CD4-positive, alpha-beta T cell treated with Interleukin-2 at 100 ng/mL for 4 hours (primary cell): ENCODE results near the gene SPATC1L.
"Not testable (repeated sequence)": the region's sequence is repeated elsewhere in the genome, so short reads cannot be mapped to it uniquely, and the experiment has no call there.

Experiments used
- DNase-seq: peaks from one replicate; pipeline ENCODE4 v3.0.0-alpha.2; 2020; ENCODE audit warnings: low spot score

SPATC1L gene

DNA sequence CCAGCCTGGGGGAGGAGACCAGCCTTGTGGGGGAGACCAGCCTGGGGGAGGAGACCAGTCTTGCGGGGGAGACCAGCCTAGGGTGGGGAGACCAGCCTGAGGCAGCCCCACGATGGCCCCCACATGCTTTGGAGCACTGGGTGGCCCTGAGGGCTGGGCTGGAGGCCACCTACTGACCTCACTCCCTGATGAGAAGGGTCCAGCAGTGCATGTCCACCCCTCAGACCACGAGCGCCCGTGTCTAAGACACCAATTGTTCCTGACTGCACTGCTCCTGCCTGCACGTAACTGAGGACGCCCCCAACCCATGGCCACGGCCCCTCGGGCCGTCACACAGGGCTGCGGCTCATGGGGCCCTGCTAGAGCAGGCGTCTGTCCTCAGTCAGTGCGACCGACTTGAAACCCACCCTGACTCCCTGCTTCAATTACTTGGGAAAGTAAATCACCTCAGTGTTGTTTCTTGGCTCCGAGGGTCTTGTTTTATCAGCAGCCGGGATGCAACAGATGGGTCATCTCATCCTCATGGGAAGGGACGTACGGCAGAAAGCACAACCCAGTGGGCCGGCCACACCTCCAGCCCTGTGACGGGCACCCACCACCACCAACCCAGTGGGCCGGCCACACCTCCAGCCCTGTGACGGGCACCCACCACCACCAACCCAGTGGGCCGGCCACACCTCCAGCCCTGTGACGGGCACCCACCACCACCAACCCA is at the start of gene SPATC1L:
Gene SPATC1L, minus strand, starts transcription at position 550 of the 715 bp plus-strand sequence. CDS start 1,643 bp downstream, outside the sequence.
- DNase-seq, result peak; percentile 25

DNA sequence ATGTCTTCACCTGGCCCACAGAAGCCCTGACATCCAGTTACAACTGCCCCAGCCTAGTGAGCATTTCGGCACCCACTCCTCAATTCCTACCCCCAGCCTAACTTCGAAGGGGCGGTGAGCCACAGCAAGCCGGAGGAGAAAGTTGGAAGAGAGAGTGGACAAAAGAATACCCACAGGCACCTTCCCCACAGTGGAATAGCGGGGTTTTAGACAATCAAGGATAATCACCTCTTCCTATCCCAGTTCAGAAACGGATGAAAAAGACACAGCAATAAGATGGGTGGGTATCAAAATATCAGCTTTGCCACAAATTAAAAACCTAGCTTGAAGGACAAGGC is 45.6 kb upstream of the SPATC1L start:
- no peak for DNase-seq

DNA sequence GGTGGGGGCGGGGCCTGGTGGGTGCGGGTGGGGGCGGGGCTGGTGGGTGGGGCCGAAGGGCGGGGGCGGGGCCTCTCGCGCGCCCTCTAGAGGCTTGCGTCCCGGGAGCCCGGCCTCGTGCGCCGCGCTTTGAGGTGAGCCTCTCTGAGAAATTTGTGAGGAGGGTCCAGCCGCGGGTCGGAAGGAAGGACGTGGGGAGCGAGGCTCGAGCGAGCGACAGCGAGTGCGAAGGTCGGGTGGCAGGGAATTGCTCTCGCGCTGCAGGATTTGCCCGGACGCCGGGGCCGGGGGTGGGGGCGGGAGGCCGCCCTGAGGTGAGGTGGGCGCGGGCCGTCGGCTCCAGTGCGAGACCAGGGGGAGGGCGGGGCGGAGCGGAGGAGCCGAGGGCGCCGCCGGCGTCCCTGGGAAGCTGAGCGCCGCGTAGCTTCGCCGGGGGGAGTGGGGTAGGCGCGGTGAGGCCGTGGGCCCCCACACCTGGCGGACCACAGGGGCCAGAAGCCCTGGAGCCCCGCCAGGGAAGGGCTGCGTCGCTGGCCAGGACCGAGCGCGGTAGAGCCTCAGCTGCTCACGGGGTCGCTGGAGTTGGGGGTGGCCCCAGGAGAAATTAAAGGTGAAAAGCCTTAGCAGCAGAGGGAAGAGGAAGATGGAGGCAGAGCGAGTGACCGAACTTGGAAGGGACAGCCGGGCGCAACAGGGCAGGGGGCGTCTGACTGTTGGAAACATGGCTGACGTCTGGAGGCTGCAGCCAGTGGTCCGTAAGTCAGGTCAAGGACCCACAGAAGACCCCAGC is 45.1 kb upstream of the SPATC1L start:
- DNase-seq, result no peak

DNA sequence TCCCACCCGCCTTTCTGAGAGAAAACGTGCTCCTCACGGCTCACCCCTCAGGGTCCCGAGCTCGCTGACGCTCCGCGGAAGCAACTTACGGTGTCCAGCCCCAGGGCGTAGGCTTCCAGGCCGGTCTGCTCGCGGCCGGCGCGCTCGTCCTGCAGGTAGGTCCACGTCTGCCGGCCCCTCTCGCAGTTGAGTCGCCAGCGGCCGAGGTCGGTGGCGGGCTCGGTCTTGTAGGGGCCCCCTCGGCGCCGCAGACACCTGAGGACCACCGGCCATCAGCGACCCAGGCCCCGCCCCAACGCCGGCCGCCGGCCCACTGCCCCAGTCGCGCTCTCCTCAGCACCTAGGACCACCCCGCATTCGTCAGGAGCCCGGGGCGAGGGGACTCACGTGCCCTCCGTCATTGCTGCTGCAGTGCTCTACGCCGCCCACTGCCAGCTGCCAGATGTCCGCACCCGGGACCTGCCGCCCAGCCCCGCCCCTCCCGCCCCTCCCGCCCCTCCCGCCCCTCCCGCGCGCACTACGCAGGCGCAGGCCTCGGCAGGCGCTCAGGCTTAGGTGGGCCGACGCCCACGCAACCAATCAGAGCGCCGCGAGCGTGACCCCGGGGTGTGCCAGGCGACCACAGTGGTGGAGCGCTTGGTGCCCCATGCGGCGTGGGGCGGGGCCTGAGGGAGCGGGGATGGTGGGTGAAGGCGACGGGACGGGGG is 44.2 kb upstream of the SPATC1L start, which contains the start of gene LSS:
Gene LSS, minus strand, starts transcription at position 430 of the 707 bp plus-strand sequence. Its CDS starts 29 bp downstream, at position 401.
- DNase-seq, result peak; percentile 99

DNA sequence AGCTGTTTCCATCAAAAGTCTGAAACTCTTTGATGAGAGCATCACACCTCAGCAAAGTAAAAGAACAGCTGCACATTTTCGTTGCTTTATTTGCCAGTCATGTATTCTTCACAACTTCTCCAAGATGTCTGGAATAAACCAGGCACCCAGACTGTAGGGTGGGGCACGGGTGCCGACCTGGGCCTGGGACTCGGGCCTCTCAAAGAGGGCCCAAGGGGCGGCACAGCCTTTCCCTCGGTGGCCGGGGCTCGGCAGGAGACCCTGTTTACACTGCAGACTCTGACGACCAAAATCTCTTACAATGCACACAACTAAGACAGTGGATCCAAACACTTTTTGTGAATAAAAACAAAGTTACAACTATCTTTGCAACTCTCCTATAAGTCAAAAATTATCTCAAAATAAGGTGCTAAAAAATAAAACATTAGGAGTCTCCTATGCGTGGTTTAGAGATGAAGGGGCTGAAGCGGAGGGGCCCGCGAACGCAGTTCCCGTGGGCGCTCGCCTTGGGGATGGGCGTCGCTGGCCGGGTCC is 43.6 kb upstream of the SPATC1L start:
- DNase-seq, result no peak

DNA sequence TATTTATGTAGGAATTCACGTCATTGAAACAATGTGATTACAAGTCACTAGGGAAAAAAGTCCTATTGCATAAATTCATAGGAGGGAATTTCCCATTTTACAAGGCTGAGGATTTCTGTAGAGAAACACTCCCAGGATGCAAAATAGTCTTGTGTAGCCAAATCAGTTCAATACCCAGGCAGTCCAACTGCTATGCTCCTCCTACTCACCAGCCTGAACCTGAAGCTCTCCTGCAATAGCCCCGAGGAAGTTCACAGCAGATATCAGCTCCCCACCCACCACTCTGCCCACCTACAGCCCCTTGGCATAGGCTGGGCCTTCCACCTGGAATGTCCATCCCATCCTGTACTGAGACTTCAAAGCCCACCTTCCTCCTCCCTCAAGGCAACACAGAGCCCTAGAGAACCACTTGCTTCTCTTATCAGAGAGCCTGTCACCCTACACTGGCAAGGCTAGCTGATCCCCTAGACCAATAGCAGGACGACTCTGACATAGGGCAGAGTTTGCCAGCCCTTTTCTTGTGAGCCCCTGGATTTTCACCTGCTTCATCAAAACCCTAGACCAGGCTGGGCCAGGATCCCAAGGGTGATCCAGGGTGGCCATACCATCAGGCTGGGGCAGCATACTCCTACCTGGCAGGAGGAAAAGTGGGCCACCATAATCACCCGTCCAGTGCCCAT is 42.8 kb upstream of the SPATC1L start:
- DNase-seq, result no peak

DNA sequence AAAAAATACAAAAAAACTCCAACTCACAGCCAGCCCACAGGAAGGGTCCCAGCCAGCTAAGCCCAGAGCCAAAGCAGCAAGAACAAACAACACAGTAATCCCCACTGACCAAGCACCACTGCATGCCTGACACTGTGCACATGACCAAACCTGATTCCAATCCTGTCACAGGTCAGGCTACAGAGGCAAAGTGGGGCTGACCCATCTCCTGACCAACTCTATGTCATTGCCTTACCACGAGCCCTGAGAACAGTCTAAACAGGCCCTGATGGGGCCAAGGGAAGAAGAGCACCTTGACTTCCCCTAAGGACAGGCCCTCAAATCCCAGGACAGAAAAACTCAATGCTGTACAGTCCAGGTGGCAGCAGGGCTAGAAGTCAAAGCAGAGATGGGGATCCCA is 41.9 kb upstream of the SPATC1L start:
- no peak for DNase-seq

DNA sequence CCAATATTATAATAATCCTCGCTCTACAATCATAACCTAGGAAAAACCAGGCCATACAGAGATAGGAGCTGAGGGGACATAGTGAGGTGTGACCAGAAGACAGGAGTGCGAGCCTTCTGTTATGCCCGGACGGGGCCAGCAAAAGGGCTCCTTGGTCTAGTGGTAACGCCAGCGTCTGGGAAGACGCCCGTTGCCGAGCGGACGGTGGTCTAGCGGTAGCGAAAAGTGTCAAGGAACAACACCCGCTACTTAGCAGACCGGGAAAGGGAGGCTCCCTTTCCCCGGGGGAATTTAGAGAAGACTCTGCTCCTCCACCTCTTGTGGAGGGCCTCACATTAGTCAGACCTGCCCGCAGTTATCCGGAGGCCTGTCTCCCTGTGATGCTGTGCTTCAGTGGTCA is 39.4 kb upstream of the SPATC1L start:
- not testable (repeated sequence) for DNase-seq

DNA sequence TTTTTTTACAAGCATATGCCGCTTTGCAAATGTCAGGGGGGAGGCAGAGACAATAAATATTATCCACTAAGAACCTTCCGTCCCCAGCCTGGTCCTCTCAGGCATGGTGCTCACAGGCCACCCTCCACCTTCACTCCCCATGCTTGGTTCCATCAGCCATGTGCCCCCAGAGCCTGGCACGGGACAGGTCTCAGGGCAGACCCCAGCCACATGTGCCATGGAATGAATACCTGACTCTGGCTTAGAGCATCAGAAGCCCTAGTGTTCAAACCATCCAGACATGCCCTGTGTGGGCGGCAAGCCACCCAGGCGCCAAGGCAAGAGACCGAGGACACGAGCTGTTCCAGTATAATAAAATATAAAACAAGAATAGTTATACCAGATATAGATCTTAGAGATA is 39.0 kb upstream of the SPATC1L start:
- no peak for DNase-seq

DNA sequence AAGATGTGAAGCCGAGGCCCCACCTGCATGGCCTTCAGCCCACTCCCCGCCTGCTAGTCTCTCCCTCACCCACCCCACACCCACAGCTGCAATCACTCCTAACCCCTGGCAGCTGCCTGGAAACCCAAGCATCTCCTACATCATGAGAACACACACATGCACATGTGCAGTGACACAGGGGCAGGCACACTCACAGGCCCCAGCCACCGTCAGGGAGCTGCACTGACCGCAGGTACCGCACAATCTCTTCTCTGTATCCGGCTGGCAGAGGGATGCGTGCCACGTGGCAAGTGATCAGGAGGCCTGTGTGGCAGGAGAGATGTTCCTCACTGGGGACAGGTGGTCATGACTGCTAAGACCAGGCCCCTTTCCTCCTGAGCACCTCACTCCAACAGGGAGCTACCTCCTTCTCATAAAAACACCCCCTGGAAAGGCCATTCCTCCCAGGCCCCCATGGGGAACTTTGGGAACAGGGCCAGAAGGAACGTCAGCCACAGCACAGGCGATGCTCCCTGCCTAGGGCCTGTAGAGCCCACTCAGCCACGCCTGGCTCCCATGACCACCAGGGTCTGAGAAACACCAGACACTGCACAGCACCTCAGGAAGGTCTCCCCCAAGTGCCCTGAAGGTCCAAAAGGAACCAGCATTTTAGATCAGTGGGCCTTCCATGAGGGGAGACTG is 38.3 kb upstream of the SPATC1L start:
- no peak for DNase-seq

DNA sequence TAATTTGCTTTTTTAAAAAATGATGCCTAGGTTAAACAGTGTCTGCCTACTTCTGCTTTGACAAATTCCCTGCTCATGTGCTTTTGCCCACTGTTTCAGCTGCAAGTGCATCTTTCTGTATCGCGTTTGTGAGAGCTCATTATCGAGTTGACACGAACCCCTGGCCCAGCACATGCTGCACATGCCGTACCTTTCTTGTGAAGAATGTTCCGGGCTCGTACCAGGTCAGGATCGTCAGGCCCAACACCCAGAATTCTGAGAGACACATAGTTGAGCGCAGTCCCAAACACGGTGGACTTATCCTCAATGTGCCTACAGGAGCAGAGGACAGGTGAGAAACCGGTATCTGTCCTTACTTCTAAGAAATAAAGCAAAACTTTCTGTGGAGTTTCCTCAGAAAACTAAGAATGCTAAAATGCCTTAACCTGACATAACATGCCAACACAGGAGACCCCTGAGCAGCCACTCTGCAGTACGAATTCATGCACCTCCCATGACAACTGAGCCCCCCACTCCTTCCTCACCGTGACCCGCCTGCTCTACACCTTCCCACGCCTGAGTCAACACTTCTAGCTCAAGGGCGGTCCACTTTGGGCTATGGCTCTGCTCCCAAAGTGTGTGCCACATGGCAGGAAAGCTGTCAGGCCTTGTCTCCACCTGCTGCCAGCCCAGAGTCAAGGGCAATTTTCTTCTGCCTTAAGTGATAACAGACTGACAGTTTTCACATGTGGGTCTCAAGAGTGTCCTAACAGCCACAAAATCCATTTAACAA is 37.6 kb upstream of the SPATC1L start:
- DNase-seq, result no peak

DNA sequence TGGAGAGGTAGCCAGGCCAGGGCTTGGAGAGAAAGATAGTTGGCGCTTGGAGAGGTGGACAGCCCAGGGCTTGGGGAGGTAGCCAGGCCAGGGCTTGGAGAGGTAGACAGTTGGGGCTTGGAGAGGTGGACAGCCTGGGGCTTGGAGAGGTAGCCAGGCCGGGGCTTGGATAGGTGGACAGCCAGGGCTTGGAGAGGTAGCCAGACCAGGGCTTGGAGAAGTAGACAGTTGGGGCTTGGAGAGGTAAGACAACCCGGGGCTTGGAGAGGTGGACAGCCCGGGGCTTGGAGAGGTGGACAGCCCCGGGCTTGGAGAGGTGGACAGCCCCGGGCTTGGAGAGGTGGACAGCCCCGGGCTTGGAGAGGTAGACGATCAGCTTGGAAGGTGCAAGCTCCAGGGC is 36.6 kb upstream of the SPATC1L start:
- DNase-seq, result no peak

DNA sequence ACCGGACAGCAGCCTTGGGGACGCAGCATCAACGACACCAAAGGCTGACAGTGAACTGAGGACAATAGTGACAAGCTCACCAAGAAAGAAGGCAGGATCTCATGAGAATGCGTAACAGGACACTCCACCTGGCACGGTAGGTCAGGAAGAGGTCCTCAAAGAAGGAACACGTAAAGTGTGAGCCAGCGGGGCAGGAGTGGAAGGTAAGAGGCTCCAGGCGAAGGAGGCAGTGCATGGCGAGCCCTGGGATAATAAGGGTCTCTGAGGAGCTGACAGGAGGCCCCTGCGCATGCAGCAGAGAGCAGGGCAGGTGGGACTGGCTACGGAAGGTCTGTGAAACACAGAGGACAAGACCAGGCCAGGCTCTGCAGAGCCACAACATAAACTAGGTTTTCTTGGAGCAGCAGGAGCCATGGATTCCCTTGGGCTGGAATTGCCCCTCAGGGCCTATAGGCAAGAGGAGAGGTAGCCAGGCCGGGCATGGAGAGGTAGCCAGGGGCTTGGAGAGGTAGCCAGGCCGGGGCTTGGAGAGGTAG is 36.1 kb upstream of the SPATC1L start:
- DNase-seq, result no peak

DNA sequence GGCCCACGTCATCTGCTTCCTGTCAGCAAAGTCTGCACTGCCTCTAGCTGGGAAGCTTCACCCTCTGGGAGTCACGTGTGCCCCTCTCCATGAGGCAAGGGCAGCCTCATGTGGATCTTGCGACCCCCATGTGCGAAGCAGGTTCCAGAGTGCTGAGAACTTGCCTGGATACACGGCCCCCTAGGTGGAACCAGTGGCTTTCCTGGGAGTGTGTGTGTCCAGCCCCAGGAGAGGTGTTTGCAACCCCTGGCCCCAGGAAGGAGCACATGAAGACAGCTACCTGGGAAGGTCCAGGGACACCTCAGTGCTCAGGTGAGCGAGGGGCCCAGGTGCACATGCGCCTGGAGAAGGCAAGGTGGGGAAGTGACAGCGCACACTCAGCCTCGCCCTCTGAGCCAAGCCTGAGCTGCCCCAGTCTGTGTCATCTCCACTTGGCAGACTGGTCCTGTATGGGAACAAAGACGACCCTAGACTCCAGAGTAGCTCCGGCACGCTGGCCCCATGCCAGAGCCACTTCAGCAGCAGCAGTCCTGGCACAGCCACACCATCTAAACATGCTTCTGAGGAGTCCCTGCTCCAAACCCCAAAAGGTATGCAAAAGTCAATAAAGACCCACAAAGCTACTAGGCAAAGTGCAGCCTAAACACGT is 35.5 kb upstream of the SPATC1L start:
- DNase-seq, result no peak

DNA sequence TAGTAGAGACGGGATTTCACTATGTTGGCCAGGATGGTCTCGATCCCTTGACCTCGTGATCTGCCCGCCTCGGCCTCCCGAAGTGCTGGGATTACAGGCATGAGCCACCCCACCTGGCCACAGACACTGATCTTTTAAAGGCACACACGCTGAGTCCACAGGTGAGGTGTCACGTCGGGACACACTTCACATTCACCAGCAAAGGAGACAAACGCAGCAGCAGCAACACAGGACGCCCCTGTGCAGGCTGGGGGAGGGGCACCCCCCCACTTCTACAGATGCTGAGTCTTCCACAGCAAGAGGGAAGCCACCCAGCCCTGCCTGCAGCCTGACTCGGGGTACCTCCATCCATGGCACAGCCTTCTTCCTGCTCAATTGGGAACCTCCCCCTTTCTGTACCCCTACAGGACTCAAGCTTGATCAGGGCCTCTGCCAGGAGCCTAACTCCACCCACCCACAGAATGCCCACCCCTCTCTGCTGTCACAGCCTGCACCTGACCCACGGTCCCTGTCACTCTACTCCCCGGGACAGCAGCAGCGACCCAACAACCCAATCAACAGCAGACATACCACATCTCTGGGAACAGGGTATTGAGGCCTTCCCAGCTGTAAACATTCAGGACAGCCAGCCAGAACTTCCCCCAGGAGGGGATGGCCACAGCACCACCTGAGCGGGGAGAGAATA is 34.8 kb upstream of the SPATC1L start:
- DNase-seq, result no peak

DNA sequence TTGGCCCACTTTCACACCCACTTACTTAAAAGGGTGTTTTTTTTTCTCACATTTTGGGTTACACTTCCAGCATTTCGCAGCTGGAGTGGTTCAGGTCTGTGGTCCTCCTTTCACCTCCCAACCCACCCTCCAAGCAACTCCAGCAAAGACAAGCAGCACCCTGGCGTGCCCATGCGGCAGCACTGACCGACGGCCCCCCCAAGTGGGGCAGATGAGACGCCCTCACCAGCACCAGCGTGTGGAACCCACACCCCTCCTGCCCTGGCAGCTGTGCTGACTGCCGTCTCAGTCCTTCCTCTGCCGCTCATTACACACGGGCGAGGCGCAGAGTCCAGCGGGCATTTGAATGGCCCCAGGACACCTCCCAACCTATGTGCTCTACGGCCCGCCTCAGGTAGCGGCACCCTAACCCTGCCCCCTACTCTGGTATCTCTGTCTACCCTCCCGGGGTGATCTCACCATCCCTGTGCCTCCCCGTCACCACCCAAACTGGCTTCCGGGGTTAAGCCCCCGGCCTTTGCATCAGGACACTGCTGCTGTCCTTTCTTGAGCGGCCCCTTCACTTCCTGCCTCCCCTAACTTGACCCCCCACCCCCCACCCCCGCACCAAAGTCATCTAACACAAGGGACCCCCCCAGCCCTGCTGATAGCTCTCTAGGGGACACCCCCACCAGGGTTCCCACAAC is 33.4 kb upstream of the SPATC1L start:
- no peak for DNase-seq

DNA sequence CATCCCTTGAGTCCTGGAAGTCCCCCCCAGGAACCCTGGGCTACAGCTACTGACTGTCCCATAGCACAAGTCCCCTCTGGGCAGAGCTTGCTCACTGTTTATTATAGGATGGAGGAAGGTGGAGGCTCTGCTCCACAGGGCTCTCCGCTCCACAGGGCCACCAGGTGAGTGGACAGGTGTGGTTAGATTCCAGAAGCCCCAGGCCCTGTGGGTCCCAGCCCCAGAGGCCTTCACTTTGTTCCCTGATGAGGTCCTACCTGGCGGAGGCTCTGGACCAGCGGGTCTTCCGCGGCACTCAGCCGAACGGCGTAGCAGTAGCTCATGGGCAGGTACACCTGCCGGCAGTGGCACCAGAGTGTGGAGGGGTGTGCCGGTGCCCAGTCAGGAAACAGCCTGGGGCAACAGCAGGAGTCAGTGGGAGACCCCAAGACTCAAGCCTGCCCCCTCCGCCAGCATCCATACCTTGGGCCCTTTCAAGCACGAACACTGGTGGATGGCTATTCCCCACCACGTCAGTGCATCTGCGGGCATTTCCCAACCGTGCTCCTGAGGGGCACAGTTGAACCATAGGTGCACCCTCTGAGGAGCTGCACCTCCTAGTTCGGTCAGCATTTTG is 32.0 kb upstream of the SPATC1L start:
- no peak for DNase-seq

DNA sequence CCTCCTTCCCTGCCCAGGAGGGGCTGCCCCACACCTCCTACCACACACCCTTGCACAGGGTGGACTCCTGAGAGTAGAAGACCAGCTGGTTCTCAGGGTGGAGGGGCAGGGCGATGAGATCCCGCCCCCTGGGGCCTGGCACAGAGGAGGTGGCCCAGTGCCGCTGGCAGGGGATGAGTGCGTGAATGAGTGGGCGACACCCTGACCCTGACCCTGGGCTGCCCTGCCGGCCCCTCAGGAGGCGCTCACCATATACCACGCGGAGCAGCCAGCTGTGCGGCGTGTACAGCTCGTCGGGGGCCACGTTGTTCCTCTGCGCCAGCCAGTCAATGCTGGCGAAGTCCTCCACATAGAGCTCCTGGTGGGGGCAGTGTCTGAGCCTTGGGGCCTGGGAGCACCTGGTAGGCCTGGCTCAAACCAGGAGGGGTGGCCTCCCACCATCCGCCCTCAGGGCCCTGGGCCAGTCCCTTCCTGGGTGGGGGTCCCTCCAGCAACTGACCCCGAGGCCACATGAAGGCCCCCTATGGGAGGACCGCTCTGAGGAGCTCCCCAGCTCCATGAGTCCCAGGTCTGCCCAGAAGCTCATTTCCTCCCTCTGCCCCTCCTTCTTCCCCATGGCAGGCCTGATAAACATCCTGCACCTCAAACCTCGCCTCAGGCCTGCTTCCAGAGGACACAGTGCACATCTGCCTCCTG is 31.3 kb upstream of the SPATC1L start:
- DNase-seq, result no peak
